BE2C (cell line): ENCODE results near the gene RHOJ.

Source experiments
- DNase-seq: peaks from one replicate; pipeline ENCODE4 v3.0.0-alpha.2; 2020
- H3K27me3 ChIP-seq: fragments of 250-450 bp; sonication (Bioruptor Pico); 2 replicates; pipeline ENCODE4 v1.5.1; 2020; ENCODE audit warnings: mild to moderate bottlenecking
- H3K36me3 ChIP-seq: fragments of 250-450 bp; sonication (Bioruptor Pico); 2 replicates; pipeline ENCODE4 v1.5.1; 2020; ENCODE audit warnings: mild to moderate bottlenecking
- H3K4me1 ChIP-seq: fragments of 250-450 bp; sonication (Bioruptor Pico); 2 replicates; pipeline ENCODE4 v1.5.1; 2020
- H3K4me3 ChIP-seq: 2 replicates; pipeline ENCODE4 v1.5.1; 2011; ENCODE audit warnings: low read depth, low read length
- H3K9me3 ChIP-seq: fragments of 250-450 bp; sonication (Bioruptor Pico); 2 replicates; pipeline ENCODE4 v1.5.1; 2020
- CTCF ChIP-seq: IDR thresholded peaks from 2 replicates; pipeline ENCODE4 v1.5.1; 2012; ENCODE audit warnings: mild to moderate bottlenecking, low read depth, low read length

RHOJ gene

GRCh38 chr14:63282997-63283883, 79.0 kb downstream of the RHOJ start:
- H3K4me1 ChIP-seq: no peaks in the 10 kb centered on the region
- H3K36me3 ChIP-seq: no peaks in the 10 kb centered on the region
- no peaks in the 10 kb centered on the region for H3K9me3 ChIP-seq
- DNase-seq: no peak
- TF ChIP-seq CTCF: no peak
- H3K4me3 ChIP-seq: no peak overlapping the region
- peaks cover 56% of the 10 kb centered on the region for H3K27me3 ChIP-seq

GRCh38 chr14:63283884-63284248, 79.6 kb downstream of the RHOJ start:
- Histone ChIP-seq H3K36me3 (no peaks in the 10 kb centered on the region), H3K4me3 (no peak overlapping the region), H3K4me1 (no peaks in the 10 kb centered on the region), H3K9me3 (no peaks in the 10 kb centered on the region), H3K27me3 (peaks cover 56% of the 10 kb centered on the region)
- no peak for TF ChIP-seq CTCF
- no peak for DNase-seq

- no peak for TF ChIP-seq CTCF
- no peak overlapping the region for H3K4me3 ChIP-seq
- DNase-seq: no peak
- H3K4me1 ChIP-seq: no peaks in the 10 kb centered on the region
- H3K27me3 ChIP-seq: peaks cover 67% of the 10 kb centered on the region
- H3K9me3 ChIP-seq: no peaks in the 10 kb centered on the region
- no peaks in the 10 kb centered on the region for H3K36me3 ChIP-seq
These were observed 81.8 kb downstream of the RHOJ start for GRCh38 chr14:63286071-63286470.

GRCh38 chr14:63287666-63288483, 83.6 kb downstream of the RHOJ start:
- no peak for DNase-seq

GRCh38 chr14:63288853-63289252, 84.6 kb downstream of the RHOJ start:
- Histone ChIP-seq H3K27me3 (peaks cover 49% of the 10 kb centered on the region), H3K4me3 (no peak overlapping the region)
- no peak for DNase-seq

More at GRCh38 chr14:63287666-63288483, 83.6 kb downstream of the RHOJ start:
- TF ChIP-seq CTCF: no peak
- Histone ChIP-seq H3K4me3 (no peak overlapping the region), H3K27me3 (peaks cover 59% of the 10 kb centered on the region), H3K9me3 (no peaks in the 10 kb centered on the region), H3K36me3 (no peaks in the 10 kb centered on the region), H3K4me1 (no peaks in the 10 kb centered on the region)

More at GRCh38 chr14:63288853-63289252, 84.6 kb downstream of the RHOJ start:
- no peak for TF ChIP-seq CTCF
- H3K9me3 ChIP-seq: no peaks in the 10 kb centered on the region
- no peaks in the 10 kb centered on the region for H3K36me3 ChIP-seq
- no peaks in the 10 kb centered on the region for H3K4me1 ChIP-seq
